NOMO-1 treated with dmso at 0.1 percent for 144 hours (cell line): ENCODE results near the gene SERPING1.

Experiments used
- DNase-seq: peaks from one replicate; lab custom pipeline; 2025; ENCODE audit not compliant: unreplicated experiment; lab: John Stamatoyannopoulos, UW

Gene SERPING1

GRCh38 chr11:57597916-57598830 is 688 bp downstream of the SERPING1 start:
- no peak for DNase-seq

DNA sequence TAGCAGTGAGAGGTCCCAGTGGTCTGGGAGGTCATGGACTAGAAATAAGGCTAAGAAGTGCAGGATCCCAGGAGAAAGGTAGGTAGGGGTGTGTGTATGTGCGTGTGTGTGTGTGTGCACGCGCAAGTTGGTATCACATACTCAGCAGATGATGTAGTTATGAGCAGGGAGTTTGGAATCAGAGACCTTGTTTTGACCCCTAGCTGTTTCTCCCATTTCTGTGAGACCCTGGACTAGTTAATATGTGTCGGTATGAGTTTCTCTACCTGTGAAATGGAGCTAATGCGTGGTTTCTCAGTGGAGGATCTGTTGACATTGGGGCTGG is 1.3 kb downstream of the SERPING1 start:
- DNase-seq, result no peak

DNA sequence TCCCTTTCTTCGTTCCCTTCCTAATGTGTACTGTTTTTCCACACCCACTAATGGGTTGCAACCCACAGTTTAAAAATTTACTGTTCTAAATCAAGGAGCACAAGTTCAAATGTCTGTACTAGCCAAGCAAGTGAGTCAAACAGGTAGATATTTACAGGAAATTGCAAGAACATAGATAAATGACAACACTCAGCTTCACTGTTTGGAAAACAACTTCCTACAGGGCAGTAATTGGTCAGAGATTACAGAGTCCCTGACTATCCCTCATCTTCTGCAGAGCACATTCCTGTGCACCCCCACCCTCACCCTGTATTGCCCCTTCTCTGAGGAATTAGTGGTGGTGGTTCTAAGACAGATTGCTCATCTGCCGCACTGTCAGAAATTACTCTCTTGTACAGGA is 1.9 kb downstream of the SERPING1 start:
- DNase-seq, result no peak

DNA sequence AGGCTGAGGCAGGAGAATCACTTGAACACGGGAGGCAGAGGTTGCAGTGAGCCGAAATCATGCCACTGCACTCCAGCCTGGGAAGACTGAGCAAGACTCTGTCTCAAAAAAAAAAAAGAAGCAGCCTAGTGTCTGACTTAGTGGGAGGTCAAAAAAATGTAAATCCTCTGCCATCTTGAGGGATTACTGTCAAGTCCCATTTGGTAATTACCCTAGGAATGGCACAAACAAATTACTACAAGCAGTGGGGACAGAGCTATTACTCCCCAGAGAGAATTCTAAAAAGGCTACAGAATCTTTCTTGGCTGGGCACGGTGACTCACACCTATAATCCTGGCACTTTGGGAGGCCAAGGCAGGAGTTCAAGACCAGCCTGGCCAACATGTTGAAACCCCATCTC is 3.8 kb downstream of the SERPING1 start:
- DNase-seq, result no peak

GRCh38 chr11:57604296-57605027 is 7.0 kb downstream of the SERPING1 start:
- DNase-seq, result no peak

GRCh38 chr11:57605028-57605420 is 7.5 kb downstream of the SERPING1 start:
- DNase-seq, result no peak

GRCh38 chr11:57610170-57610569 is 12.7 kb downstream of the SERPING1 start:
- no peak for DNase-seq

GRCh38 chr11:57614234-57614772 is 16.8 kb downstream of the SERPING1 start:
- no peak for DNase-seq

DNA sequence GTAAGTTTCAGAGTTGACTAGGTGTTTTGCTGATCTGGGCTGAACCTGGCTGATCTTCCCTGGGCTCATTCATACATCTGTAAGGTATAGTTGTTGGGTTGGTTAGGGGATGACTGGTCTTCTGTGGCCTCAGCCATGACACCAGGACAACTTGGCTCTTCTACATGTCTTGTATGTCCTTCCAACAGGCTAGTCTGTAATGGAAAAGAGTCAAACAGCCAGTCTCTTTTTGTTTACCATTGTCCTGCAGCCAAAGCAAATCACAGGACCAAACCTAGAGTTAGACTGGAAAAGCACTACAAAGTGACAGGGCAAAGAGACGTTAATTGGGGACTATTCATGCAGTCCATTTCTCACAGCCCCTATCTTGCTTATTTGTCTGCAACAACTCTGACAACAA is 17.8 kb downstream of the SERPING1 start:
- no peak for DNase-seq

DNA sequence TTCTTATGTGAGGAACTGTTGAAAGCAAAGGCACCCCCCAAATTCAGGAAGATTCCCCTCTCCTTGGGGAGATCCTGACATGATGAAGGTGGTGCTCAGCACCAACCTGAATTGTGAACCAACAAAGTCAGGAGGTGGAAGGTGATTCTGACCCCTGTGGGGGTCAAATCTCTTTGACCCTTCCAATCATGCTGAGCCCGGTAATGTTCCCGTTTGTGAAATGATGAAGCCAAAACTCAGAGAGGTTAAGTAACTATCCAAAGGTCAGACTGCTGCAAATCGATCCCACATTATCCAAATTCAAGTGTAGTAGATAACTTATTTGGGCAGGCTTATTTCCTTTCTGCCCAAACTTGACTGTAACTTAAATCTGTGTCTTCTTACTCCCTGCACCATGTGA is 19.1 kb downstream of the SERPING1 start:
- DNase-seq, result no peak

DNA sequence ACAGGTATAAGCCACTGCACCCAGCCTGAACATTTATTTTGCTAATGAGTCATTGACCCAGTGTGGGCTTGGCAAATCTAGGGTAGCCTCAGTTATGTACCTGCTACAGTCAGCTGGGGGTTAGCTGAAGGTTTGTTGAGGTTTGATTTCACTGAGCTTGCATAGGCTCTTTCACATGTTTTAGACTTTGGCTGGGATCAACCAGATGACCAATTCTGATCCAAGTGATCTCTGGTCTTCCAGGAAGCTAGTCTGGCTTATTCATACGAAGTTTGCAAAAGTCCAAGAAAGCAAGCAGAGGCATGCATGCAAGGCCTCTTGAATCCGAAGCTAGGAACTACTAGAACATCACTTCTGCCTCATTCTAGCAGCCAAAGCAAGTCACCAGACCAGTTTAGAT is 21.0 kb downstream of the SERPING1 start:
- DNase-seq, result no peak

- no peak for DNase-seq
Observed at GRCh38 chr11:57619331-57619730, 21.8 kb downstream of the SERPING1 start.

DNA sequence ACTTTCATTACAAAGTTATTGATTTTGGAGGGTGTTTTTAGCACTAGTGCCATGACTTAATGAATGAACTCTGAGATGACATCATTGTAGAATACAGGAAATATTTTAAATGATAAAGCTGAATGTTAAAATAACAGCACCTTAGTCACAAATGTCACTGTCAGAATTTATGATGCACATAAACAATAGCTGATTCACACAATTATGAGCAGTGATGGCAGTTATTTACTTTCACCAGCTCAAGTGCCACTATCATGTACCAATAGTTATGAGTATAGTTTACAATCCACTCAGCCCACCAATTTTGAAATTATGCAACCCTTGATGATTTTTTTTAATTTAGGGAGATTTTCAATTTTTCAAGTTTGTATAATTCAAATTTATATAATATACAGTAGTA is 23.0 kb downstream of the SERPING1 start:
- DNase-seq, result no peak

GRCh38 chr11:57622263-57622662 is 24.8 kb downstream of the SERPING1 start:
- no peak for DNase-seq

DNA sequence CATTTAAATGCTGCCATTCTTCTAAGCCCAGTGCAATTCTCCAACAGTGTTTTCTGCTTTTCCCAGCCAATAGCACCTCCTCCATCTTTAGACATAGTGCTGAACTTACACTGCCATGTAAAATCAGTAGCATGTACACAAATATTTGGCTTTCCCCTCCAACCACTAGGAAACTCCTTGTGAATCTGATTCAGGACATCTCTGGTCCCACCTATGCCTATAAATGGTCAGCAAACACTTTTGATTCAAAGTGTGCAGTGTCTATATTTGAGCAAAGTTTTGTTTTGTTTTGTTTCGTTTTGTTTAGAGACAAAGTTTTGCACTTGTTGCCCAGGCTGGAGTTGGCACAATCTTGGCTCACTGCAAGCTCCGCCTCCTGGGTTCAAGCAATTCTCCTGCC is 27.4 kb downstream of the SERPING1 start:
- no peak for DNase-seq

- no peak for DNase-seq
Observed at GRCh38 chr11:57626895-57627294, 29.4 kb downstream of the SERPING1 start.

DNA sequence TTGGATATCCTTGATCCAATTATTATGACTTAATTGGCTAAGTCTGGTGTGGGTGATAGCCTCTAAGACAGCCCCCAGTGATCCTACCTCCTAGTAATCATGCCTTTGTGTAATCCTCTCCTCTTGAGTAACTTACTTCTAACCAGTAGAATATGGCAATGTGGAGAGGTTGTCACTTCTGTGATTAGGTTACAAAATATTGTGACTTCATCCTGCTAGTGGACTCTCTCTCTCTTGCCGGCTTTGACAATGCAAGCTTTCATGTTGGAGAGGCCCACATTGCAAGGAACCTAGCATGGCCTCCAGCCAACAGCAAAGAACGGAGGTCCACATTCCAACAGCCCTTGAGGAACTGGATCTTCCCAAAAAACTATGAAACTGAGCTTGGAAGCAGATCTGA is 32.7 kb downstream of the SERPING1 start:
- no peak for DNase-seq

DNA sequence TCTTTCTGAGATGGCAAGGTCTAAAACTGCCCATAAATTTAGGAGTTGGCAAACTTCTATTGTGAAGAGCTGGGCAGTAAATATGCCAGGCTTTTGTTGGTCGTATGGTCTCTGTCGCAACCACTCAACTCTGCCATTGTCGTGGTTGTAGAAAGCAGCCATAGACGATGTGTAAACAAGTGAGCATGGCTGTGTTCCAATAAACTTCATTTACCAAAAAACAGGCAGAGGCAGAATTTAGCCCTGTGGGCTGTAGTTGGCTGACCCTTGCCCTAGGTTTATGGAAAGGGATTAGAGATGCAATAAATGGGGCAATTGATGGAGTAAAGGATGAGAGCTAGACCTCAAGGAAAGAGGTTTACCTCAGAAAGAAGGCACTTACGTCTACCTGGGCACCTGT is 34.6 kb downstream of the SERPING1 start:
- no peak for DNase-seq

DNA sequence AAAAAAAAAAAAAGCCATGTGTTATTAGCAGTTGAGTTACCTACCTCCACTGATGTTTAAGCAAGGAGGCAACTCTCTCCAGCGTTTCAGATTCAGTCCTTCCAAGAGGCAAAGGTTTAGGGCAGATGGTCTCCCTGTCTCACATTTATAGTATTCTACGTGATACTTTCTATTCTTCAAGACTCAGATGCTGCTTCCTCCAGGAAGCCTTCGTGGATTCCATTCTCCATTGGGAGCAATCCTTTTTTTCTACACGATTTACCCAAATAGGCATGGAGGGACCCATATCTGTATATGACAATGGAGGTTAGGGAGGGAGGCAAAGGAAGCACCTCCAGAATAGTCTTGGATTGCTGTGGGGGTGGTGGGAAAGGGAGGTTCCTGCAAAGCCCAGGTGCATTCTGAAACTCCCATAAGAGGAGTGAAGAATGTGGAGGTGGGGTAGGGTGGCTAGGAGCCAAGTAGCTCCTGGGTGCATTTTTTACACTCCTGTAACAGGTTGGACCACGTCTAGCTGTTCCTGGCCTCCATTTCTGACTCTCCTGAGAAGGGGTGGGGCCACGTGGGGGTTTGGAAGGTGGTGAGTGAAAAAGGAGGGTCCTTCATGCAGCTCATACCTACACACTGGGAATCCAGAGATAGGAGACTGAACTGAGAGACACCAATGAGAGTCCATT is 36.0 kb downstream of the SERPING1 start:
- no peak for DNase-seq

DNA sequence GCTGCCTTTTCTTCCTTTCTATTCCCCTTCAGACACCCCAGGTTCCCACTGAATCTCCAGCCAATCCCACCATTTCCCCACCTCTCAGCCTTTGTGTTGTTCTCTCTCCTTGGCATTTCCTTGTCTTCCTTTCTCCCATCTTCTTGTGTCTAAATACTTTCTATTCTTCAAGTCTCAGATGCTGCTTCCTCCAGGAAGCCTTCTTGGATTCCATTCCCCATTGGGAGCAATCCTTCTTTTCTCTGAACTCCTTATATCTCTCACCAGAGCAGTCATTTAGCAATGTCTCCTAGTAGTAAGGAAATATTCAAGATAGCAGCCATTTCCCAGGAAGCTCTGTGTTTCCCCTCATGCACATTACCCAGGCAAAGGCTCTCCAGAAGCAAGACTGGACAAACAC is 36.8 kb downstream of the SERPING1 start:
- no peak for DNase-seq

GRCh38 chr11:57635246-57635645 is 37.8 kb downstream of the SERPING1 start:
- DNase-seq, result no peak

DNA sequence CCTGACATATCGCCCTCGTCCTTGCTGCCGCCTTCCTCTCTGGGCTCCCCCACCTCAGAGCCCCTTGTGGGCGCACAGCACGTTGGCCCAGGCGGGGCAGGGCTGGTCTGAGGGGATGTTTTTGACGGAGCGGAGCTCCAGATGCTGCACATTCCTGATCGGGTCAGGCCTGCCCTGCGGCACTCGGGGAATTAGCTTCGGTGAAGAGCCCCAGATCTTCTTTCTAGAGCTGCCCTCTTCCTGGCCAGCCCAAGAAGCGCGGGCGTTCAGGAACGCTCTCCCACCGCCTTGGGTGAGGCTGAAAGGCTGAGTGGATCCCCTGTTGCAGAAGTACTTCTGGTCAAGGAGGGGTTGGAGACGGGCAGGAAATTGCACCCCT is 40.1 kb downstream of the SERPING1 start:
- DNase-seq, result no peak
